Adrenal gland (tissue), 12 donors: ENCODE results near the gene SLC4A3. TPM values are rescaled to one million over a fixed set of nuclear protein-coding genes. Genes with fewer than 3 reads are reported as not detected.

Experiments
- DNase-seq, 7 donors: peaks; one replicate each; pipeline ENCODE4 v3.0.0-alpha.2; 2019 to 2020
- H3K27ac ChIP-seq, 5 donors: fragments of 200-600 bp; sonication (generic) in 4 of 5; 1 replicate in 3 of 5; 2 replicates in 2 of 5; pipeline versions ENCODE4 v1.5.1 to v1.8.0; 2016 to 2020; ENCODE audit warnings: mild to moderate bottlenecking in 1 of 5
- H3K27me3 ChIP-seq: fragments of 200-600 bp; 2 replicates; pipeline ENCODE4 v1.8.0; 2021
- H3K36me3 ChIP-seq, 2 donors: fragments of 200-600 bp; replicated peaks in 1 of 2; 1 replicate in 1 of 2; 2 replicates in 1 of 2; pipeline versions ENCODE4 v1.5.1 to v1.8.0; 2018 to 2022
- H3K4me1 ChIP-seq, 2 donors: fragments of 200-600 bp; replicated peaks in 1 of 2; 1 replicate in 1 of 2; 2 replicates in 1 of 2; pipeline versions ENCODE4 v1.5.1 to v1.8.0; 2018 to 2021
- H3K4me3 ChIP-seq, 4 donors: fragments of 200-600 bp; sonication (generic) in 3 of 4; one replicate each; pipeline ENCODE4 v1.5.1; 2016 to 2018
- H3K9me3 ChIP-seq, 3 donors: fragments of 200-600 bp; sonication (generic) in 1 of 3; replicated peaks in 1 of 3; 1 replicate in 2 of 3; 2 replicates in 1 of 3; pipeline versions ENCODE4 v1.5.1 to v1.8.0; 2016 to 2021
- CTCF ChIP-seq, 6 experiments: fragments of 450-650 bp in 4 of 6; fragments of 200-600 bp in 2 of 6; sonication (generic) in 1 of 6; IDR thresholded peaks; 1 replicate in 5 of 6; 2 replicates in 1 of 6; pipeline versions ENCODE4 v1.5.1 to v1.8.0; 2016 to 2021; ENCODE audit warnings: antibody characterized with exemption in 6 of 6, mild to moderate bottlenecking in 2 of 6, moderate library complexity in 1 of 6
- POLR2A ChIP-seq, 2 donors: fragments of 450-650 bp; IDR thresholded peaks; one replicate each; pipeline ENCODE4 v1.6.1; 2017; ENCODE audit warnings: antibody characterized with exemption in 2 of 2, mild to moderate bottlenecking in 2 of 2, moderate library complexity in 1 of 2
- WGBS, 4 donors: extraction: QIAGEN DNeasy Blood & Tissue Kit in 2 of 4; methylation state at CpG; one replicate each; pipeline versions ENCODE4 v1.1.5 to v1.1.7; 2013 to 2017; 5-methylcytosine and 5-hydroxymethylcytosine counted together
- intact Hi-C, 2 donors: fragments of 100-400 bp; cut with DNase I; formaldehyde crosslinking; loops; one replicate each; pipeline versions ENCODE4 v1.14.1 to v1.15.0; 2022 to 2023
- polyA plus RNA-seq, 3 donors: library from polyadenylated mRNA; stranded (reverse); fragments of 200-250 nt in 2 of 3; fragments of 350-450 nt in 1 of 3; fragmentation: Illumina TruSeq in 1 of 3; extraction: RNeasy Lipid Tissue Mini Kit (QIAGEN cat#74804) in 1 of 3; gene quantifications; one replicate each; pipeline ENCODE4 v1.2.3, GENCODE V29; 2013 to 2014
- small RNA-seq, 2 donors: library from RNA; depleted of rRNA; stranded (forward); fragments of <200 nt; gene quantifications; one replicate each; pipeline ENCODE3, GENCODE V24; 2016
- total RNA-seq, 9 donors: library from RNA; depleted of rRNA in 4 of 9; stranded (reverse); fragments of >200 nt in 4 of 9; fragments of 120-200 nt in 1 of 9; fragmentation: NEBNext Ultra II Directional in 1 of 9; extraction: Animal tissue kit (Norgen Biotek cat#: 25700) in 1 of 9; gene quantifications; one replicate each; pipeline versions ENCODE4 v1.1.0 to v1.2.4, GENCODE V29; 2013 to 2023
- donor health status: healthy with polysubstance abuse.
- donor health status: Bipolar disorder and iron deficiency.
- donor health status: DM: yes; HTN: yes; CAD: no.
- donor health status: DM: no; HTN: no; CAD: no.
- donor health status: DM: no; HTN: no; CAD: no.
- donor health status: DM: yes; HTN: yes; CAD: no.

The SLC4A3 gene
- total and polyA plus RNA-seq, 12 donors = 3.9 to 40.5 (median 15.0) TPM

GRCh38 chr2:219688560-219689445 is 61.4 kb downstream of the SLC4A3 start:
- H3K36me3 ChIP-seq = no peaks in the 10 kb centered on the region
- intact Hi-C loops = loop anchor here (5.0 kb wide), 1 partner anchor 147 kb away; the partner anchor contains the start of genes CHPF (in 2 of the 2) and TMEM198 (in 2 of the 2)
- peak in 5 of 7 donors; percentile 10 to 57 (median 29) for DNase-seq
- no peak for TF ChIP-seq POLR2A (IDR thresholded peaks at IDR 0.05)
- no peak for TF ChIP-seq CTCF (IDR thresholded peaks at IDR 0.05)
- peaks cover 10% of the 10 kb centered on the region for H3K27me3 ChIP-seq
- 44 to 65% (median 61%) methylated on average over 23 of the region's 23 CpGs for WGBS, 4 donors
- no peak overlapping the region for H3K4me3 ChIP-seq
- H3K9me3 ChIP-seq = no peaks in the 10 kb centered on the region
- H3K4me1 ChIP-seq = no peaks in the 10 kb centered on the region
- peak overlapping the region in 2 of 5 donors; percentile 36 to 63 for H3K27ac ChIP-seq

GRCh38 chr2:219689676-219690628 is 62.5 kb downstream of the SLC4A3 start:
- Histone ChIP-seq H3K36me3 (no peaks in the 10 kb centered on the region), H3K4me1 (no peaks in the 10 kb centered on the region), H3K27me3 (peaks cover 10% of the 10 kb centered on the region), H3K4me3 (no peak overlapping the region), H3K9me3 (no peaks in the 10 kb centered on the region), H3K27ac (peak overlapping the region in 1 of 5 donors; percentile 51)
- peak; percentile 31 to 79 (median 56) for DNase-seq
- 33 to 44% (median 40%) methylated on average over 15 to 17 of the region's 17 CpGs for WGBS, 4 donors
- peak; percentile 72 to 84 (median 76) for TF ChIP-seq CTCF (IDR thresholded peaks at IDR 0.05)
- no peak for TF ChIP-seq POLR2A (IDR thresholded peaks at IDR 0.05)
- intact Hi-C loops = loop anchor here (5.0 kb wide), 1 partner anchor 148 kb away; the partner anchor contains the start of genes CHPF (in 2 of the 2) and TMEM198 (in 2 of the 2)

GRCh38 chr2:219691571-219691970 is 64.1 kb downstream of the SLC4A3 start:
- no peaks in the 10 kb centered on the region for H3K9me3 ChIP-seq
- H3K27ac ChIP-seq = no peak overlapping the region
- H3K27me3 ChIP-seq = peaks cover 10% of the 10 kb centered on the region
- H3K4me1 ChIP-seq = no peaks in the 10 kb centered on the region
- intact Hi-C loops = no loop called here
- DNase-seq = no peak
- 59 to 69% (median 62%) methylated on average over 10 of the region's 10 CpGs for WGBS, 4 donors
- no peaks in the 10 kb centered on the region for H3K36me3 ChIP-seq
- H3K4me3 ChIP-seq = no peak overlapping the region
- TF ChIP-seq CTCF (IDR thresholded peaks at IDR 0.05) (no peak), POLR2A (IDR thresholded peaks at IDR 0.05) (no peak)

Small RNA genes within 50 kb of the gene (small RNA-seq; reads per million reads assigned to genes)
- gene RN7SKP213 = 0 reads per million in 2 donors

Other genes starting within 250 kb of the SLC4A3 start
- gene DNPEP, start 239.7 kb upstream of the SLC4A3 start, total RNA-seq = 10 to 100 TPM; 33.5 to 59.2 (median 50.6) TPM
- 100 to 1,000 TPM in 1 of 3 donors, 10 to 100 TPM in 2; 30.0 to 107 (median 93.9) TPM for gene DNPEP, start 239.7 kb upstream of the SLC4A3 start, polyA plus RNA-seq
- gene DES, start 209.3 kb upstream of the SLC4A3 start, total RNA-seq = 10 to 100 TPM in 3 of 9 donors, 1 to 10 TPM in 5, under 1 TPM in 1; 0.94 to 46.5 (median 7.9) TPM
- gene DES, start 209.3 kb upstream of the SLC4A3 start, polyA plus RNA-seq = 100 to 1,000 TPM in 1 of 3 donors, 10 to 100 TPM in 2; 58.4 to 283 (median 60.1) TPM
- 10 to 100 TPM in 1 of 9 donors, 1 to 10 TPM in 6, under 1 TPM in 2; 0.66 to 14.8 (median 4.1) TPM for gene SPEG, start 192.8 kb upstream of the SLC4A3 start, total RNA-seq
- 100 to 1,000 TPM in 1 of 3 donors, 10 to 100 TPM in 1, 1 to 10 TPM in 1; 4.3 to 178 (median 40.1) TPM for gene SPEG, start 192.8 kb upstream of the SLC4A3 start, polyA plus RNA-seq
- 10 to 100 TPM; 23.0 to 60.6 (median 26.7) TPM for gene GMPPA, start 128.7 kb upstream of the SLC4A3 start, total RNA-seq
- gene GMPPA, start 128.7 kb upstream of the SLC4A3 start, polyA plus RNA-seq = 10 to 100 TPM; 36.8 to 72.2 (median 38.5) TPM
- gene ASIC4, start 113.1 kb upstream of the SLC4A3 start, total RNA-seq = 1 to 10 TPM in 2 of 9 donors, under 1 TPM in 3, not detected in 4; 0.15 to 2.2 (median 0.83) TPM
- 10 to 100 TPM in 1 of 3 donors, 1 to 10 TPM in 1, under 1 TPM in 1; 0.31 to 16.3 (median 1.8) TPM for gene ASIC4, start 113.1 kb upstream of the SLC4A3 start, polyA plus RNA-seq
- 100 to 1,000 TPM in 3 of 9 donors, 10 to 100 TPM in 6; 42.0 to 196 (median 80.3) TPM for gene CHPF, start 83.8 kb upstream of the SLC4A3 start, total RNA-seq
- 10 to 100 TPM in 2 of 3 donors, 1 to 10 TPM in 1; 9.1 to 49.8 (median 44.2) TPM for gene CHPF, start 83.8 kb upstream of the SLC4A3 start, polyA plus RNA-seq
- gene TMEM198, start 83.6 kb upstream of the SLC4A3 start, total RNA-seq = 10 to 100 TPM in 5 of 9 donors, 1 to 10 TPM in 4; 3.3 to 16.2 (median 10.1) TPM
- 10 to 100 TPM in 2 of 3 donors, 1 to 10 TPM in 1; 7.5 to 12.1 (median 10.2) TPM for gene TMEM198, start 83.6 kb upstream of the SLC4A3 start, polyA plus RNA-seq
- 100 to 1,000 TPM; 127 to 215 (median 174) TPM for gene OBSL1, start 56.1 kb upstream of the SLC4A3 start, total RNA-seq
- 100 to 1,000 TPM in 2 of 3 donors, 10 to 100 TPM in 1; 63.9 to 427 (median 408) TPM for gene OBSL1, start 56.1 kb upstream of the SLC4A3 start, polyA plus RNA-seq
- 100 to 1,000 TPM in 3 of 9 donors, 10 to 100 TPM in 6; 24.6 to 704 (median 41.5) TPM for gene INHA, start 55.3 kb upstream of the SLC4A3 start, total RNA-seq
- gene INHA, start 55.3 kb upstream of the SLC4A3 start, polyA plus RNA-seq = 100 to 1,000 TPM in 1 of 3 donors, 10 to 100 TPM in 2; 18.9 to 120 (median 44.6) TPM
- gene STK11IP, start 29.8 kb upstream of the SLC4A3 start, total RNA-seq = 10 to 100 TPM in 7 of 9 donors, 1 to 10 TPM in 2; 5.0 to 43.7 (median 20.2) TPM
- gene STK11IP, start 29.8 kb upstream of the SLC4A3 start, polyA plus RNA-seq = 10 to 100 TPM; 10.8 to 68.1 (median 47.6) TPM